Breast epithelium (tissue), 4 donors: Measurements from ENCODE around the gene ANO3. TPM values are rescaled to one million over a fixed set of nuclear protein-coding genes. Genes with fewer than 3 reads are reported as not detected.

Experiments
- DNase-seq, 2 donors: peaks; one replicate each; pipeline ENCODE4 v3.0.0-alpha.2; 2019; ENCODE audit warnings: low spot score in 2 of 2
- H3K27ac ChIP-seq, 2 donors: fragments of 200-600 bp; sonication (generic) in 1 of 2; one replicate each; pipeline ENCODE4 v1.5.1; 2016 to 2019; ENCODE audit warnings: mild to moderate bottlenecking in 1 of 2
- H3K27me3 ChIP-seq, 2 donors: fragments of 200-600 bp; sonication (generic) in 1 of 2; one replicate each; pipeline versions ENCODE4 v1.5.1 to v1.6.0; 2017 to 2019; ENCODE audit warnings: control low read depth in 1 of 2, mild to moderate bottlenecking in 1 of 2
- H3K36me3 ChIP-seq: fragments of 200-600 bp; one replicate; pipeline ENCODE4 v1.5.1; 2019
- H3K4me1 ChIP-seq, 2 donors: fragments of 200-600 bp; sonication (generic); one replicate each; pipeline ENCODE4 v1.5.1; 2016 to 2019; ENCODE audit warnings: control low read depth in 1 of 2
- H3K4me3 ChIP-seq, 3 donors: fragments of 200-600 bp; sonication (generic); 1 replicate in 2 of 3; 2 replicates in 1 of 3; pipeline ENCODE4 v1.5.1; 2016 to 2019; ENCODE audit warnings: mild to moderate bottlenecking in 3 of 3, moderate library complexity in 2 of 3
- H3K9me3 ChIP-seq, 2 donors: fragments of 200-600 bp; sonication (generic) in 1 of 2; one replicate each; pipeline ENCODE4 v1.5.1; 2016 to 2019; ENCODE audit warnings: control low read depth in 1 of 2
- CTCF ChIP-seq, 3 donors: fragments of 450-650 bp; IDR thresholded peaks; one replicate each; pipeline ENCODE4 v1.5.1; 2016 to 2017; ENCODE audit warnings: antibody characterized with exemption in 3 of 3, mild to moderate bottlenecking in 3 of 3, moderate library complexity in 3 of 3
- POLR2A ChIP-seq: fragments of 450-650 bp; IDR thresholded peaks from one replicate; pipeline ENCODE4 v1.6.1; 2016; ENCODE audit warnings: antibody characterized with exemption, mild to moderate bottlenecking, moderate library complexity
- POLR2AphosphoS5 ChIP-seq, 3 donors: sonication (generic); formaldehyde crosslinking; IDR thresholded peaks; one replicate each; pipeline ENCODE4 v1.6.1; 2017; ENCODE audit warnings: antibody characterized with exemption in 3 of 3
- intact Hi-C: fragments of 100-400 bp; cut with DNase I; formaldehyde crosslinking; loops from one replicate; pipeline ENCODE4 v1.15.1; 2023; ENCODE audit warnings: low total_unique reads
- total RNA-seq, 3 donors: library from RNA; depleted of rRNA; stranded (reverse); fragments of >200 nt; gene quantifications; one replicate each; pipeline ENCODE4 v1.1.0, GENCODE V29; 2016

The ANO3 gene
- total RNA-seq, 3 donors from 2014 or later, result 0.29 to 9.0 (median 0.66) TPM

- Histone ChIP-seq H3K27ac (no peak overlapping the region), H3K9me3 (no peaks in the 10 kb centered on the region), H3K4me1 (no peaks in the 10 kb centered on the region), H3K27me3 (no peaks in the 10 kb centered on the region), H3K4me3 (no peak overlapping the region), H3K36me3 (no peaks in the 10 kb centered on the region)
- intact Hi-C loops, result no loop called here
- DNase-seq, result no peak
- TF ChIP-seq POLR2A (no peak), CTCF (IDR thresholded peaks at IDR 0.05) (no peak), POLR2AphosphoS5 (IDR thresholded peaks at IDR 0.05) (no peak)
Observed at GRCh38 chr11:26599876-26600434, 268.0 kb downstream of the ANO3 start.

DNA sequence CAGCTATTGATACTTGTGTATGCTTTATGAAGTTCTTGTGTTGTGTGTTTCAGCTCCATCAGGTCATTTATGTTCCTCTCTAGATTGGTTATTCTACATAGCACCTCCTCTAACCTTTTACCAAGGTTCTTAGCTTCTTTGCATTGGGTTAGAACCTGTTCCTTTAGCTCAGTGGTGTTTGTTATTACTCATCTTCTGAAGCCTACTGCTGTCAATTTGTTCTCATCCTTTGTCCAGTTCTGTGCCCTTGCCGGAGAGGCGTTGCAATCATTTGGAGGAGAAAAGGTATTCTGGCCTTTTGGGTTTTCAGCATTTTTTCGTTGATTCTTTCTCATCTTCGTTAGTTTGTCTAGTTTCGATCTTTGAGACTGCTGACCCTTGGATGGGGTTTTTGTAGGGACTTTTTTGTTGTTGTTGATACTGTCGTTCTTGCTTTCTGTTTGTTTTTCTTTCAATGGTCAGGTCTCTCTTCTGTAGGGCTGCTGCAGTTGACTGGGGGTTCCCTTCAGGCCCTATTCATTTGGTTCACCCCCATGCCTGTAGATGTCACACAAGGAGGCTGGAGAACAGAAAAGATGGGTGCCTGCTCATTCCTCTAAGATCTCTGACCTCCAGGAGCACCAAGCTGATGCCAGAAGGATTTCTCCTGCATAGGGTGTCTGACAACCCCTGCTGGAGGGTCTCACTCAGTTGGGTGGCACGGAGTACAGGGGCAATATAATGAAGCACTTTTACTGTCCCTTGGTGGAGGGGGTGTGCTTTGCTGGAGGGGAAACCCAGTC lies 276.0 kb downstream of the ANO3 start:
- TF ChIP-seq POLR2AphosphoS5 (IDR thresholded peaks at IDR 0.05), result no peak
- no peak for TF ChIP-seq POLR2A
- TF ChIP-seq CTCF (IDR thresholded peaks at IDR 0.05), result no peak
- no peak for DNase-seq
- Histone ChIP-seq H3K27ac (no peak overlapping the region), H3K9me3 (no peaks in the 10 kb centered on the region), H3K4me1 (no peaks in the 10 kb centered on the region), H3K4me3 (no peak overlapping the region), H3K27me3 (no peaks in the 10 kb centered on the region), H3K36me3 (no peaks in the 10 kb centered on the region)
- intact Hi-C loops, result no loop called here

- Histone ChIP-seq H3K4me1 (no peaks in the 10 kb centered on the region), H3K27me3 (no peaks in the 10 kb centered on the region), H3K27ac (no peak overlapping the region), H3K9me3 (no peaks in the 10 kb centered on the region), H3K36me3 (no peaks in the 10 kb centered on the region), H3K4me3 (no peak overlapping the region)
- DNase-seq, result no peak
- intact Hi-C loops, result no loop called here
- no peak for TF ChIP-seq POLR2AphosphoS5 (IDR thresholded peaks at IDR 0.05)
- TF ChIP-seq CTCF (IDR thresholded peaks at IDR 0.05), result no peak
- TF ChIP-seq POLR2A, result no peak
Observed at GRCh38 chr11:26608507-26609146, 276.7 kb downstream of the ANO3 start.

DNA sequence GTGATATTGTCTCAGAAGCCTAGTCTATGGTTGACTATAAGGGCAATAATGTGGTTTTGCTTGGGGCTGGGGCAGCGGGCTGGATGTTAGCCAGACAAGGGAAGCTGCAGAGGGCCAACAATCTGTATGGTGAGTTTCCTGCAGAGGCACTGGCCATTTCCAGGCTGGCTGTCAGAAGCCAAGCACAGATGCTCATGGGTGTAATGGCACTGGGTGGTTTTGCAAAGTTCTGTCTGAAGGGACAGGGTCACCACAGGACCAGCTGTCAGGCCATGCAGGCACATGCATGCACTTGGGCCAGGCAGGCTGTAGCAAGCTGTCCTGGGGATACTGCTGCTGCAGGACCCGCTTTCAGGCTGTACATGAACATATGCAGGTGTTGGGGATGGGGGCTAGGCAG lies 281.8 kb downstream of the ANO3 start:
- intact Hi-C loops, result no loop called here
- Histone ChIP-seq H3K27ac (no peak overlapping the region), H3K4me1 (no peaks in the 10 kb centered on the region), H3K36me3 (no peaks in the 10 kb centered on the region), H3K27me3 (no peaks in the 10 kb centered on the region), H3K9me3 (no peaks in the 10 kb centered on the region), H3K4me3 (no peak overlapping the region)
- TF ChIP-seq POLR2A (no peak), CTCF (IDR thresholded peaks at IDR 0.05) (no peak), POLR2AphosphoS5 (IDR thresholded peaks at IDR 0.05) (no peak)
- no peak for DNase-seq

- intact Hi-C loops, result no loop called here
Observed at GRCh38 chr11:26618441-26618840, 286.5 kb downstream of the ANO3 start.

More at GRCh38 chr11:26618441-26618840, 286.5 kb downstream of the ANO3 start:
- no peak for TF ChIP-seq CTCF (IDR thresholded peaks at IDR 0.05)
- TF ChIP-seq POLR2AphosphoS5 (IDR thresholded peaks at IDR 0.05), result no peak
- no peak for DNase-seq
- Histone ChIP-seq H3K27me3 (no peaks in the 10 kb centered on the region), H3K27ac (no peak overlapping the region), H3K9me3 (no peaks in the 10 kb centered on the region), H3K4me1 (no peaks in the 10 kb centered on the region), H3K4me3 (no peak overlapping the region), H3K36me3 (no peaks in the 10 kb centered on the region)
